Stomach smooth muscle (tissue), 2 donors: Measurements from ENCODE around the gene TES.
A peak's percentile ranks its signal among the peaks of the same experiment; 100 is the strongest.
"Not testable (repeated sequence)": the region's sequence is repeated elsewhere in the genome, so short reads cannot be mapped to it uniquely, and the experiment has no call there.

Experiments
- H3K27ac ChIP-seq: one replicate; pipeline ENCODE4 v1.7.0; 2013; ENCODE audit warnings: mild to moderate bottlenecking, low read length, inconsistent platforms
- H3K27me3 ChIP-seq, 2 donors: one replicate each; pipeline ENCODE4 v1.7.0; 2013; ENCODE audit warnings: low read length in 2 of 2; ENCODE audit not compliant: insufficient read depth in 2 of 2, control insufficient read depth in 1 of 2
- H3K36me3 ChIP-seq, 2 donors: one replicate each; pipeline ENCODE4 v1.7.0; 2013; ENCODE audit warnings: low read length in 2 of 2; ENCODE audit not compliant: control insufficient read depth in 2 of 2, insufficient read depth in 2 of 2
- H3K4me1 ChIP-seq: one replicate; pipeline ENCODE4 v1.7.0; 2013; ENCODE audit warnings: low read length; ENCODE audit not compliant: control insufficient read depth, insufficient read depth
- H3K4me3 ChIP-seq, 2 donors: one replicate each; pipeline ENCODE4 v1.7.0; 2013; ENCODE audit warnings: low read length in 2 of 2
- H3K9ac ChIP-seq, 2 donors: one replicate each; pipeline ENCODE4 v1.7.0; 2013; ENCODE audit warnings: low read length in 2 of 2, mild to moderate bottlenecking in 1 of 2
- H3K9me3 ChIP-seq, 2 donors: one replicate each; pipeline ENCODE4 v1.7.0; 2013; ENCODE audit warnings: low read length in 2 of 2; ENCODE audit not compliant: control insufficient read depth in 2 of 2
- donor health status: healthy.
- donor health status: Pancreatic carcinoma.

The TES gene

DNA sequence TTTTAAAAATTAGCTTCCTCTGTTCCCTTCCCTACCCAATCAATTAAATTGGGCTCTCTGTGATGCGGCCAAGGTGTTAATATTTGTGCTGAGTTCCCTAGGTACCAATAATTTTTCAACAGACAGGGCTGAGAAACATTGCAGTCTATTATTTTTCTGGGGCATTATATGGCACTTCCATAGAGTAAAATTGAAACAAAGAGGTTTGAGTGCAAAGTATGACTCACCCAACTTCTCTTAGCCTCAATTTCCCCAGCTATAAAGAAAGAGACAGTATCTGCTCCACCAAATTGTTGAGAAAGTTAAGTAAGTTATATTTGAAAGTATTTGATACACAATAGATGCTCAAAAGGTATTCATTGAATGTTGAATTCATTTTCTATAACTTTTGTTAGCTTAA is 74.9 kb downstream of the TES start:
- Histone ChIP-seq H3K4me3 (no peak overlapping the region), H3K27ac (no peak overlapping the region), H3K9me3 (no peaks in the 10 kb centered on the region), H3K27me3 (no peaks in the 10 kb centered on the region), H3K4me1 (no peaks in the 10 kb centered on the region), H3K9ac (no peak overlapping the region), H3K36me3 (no peaks in the 10 kb centered on the region)

DNA sequence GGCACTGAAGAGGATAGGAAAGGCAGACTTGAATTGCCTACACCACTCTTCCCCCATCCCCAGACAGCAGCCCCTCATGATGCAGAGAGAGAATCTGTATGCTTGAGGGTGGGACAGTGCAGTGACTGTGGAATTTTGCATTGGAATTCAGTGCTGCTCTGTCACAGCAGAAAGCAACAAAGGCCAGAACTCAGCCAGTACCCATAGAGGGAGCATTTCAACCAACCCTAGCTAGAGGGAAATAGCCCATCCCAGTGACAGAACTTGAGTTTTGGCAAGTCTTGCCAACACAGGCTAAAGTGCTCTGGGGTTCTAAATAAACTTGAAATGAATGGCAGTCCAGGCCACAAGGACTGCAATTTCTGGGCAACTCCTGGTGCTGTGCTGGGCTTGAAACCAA is 80.4 kb downstream of the TES start:
- H3K36me3 ChIP-seq = no peaks in the 10 kb centered on the region
- no peak overlapping the region for H3K4me3 ChIP-seq
- H3K9ac ChIP-seq = no peak overlapping the region
- H3K9me3 ChIP-seq = no peaks in the 10 kb centered on the region
- H3K27ac ChIP-seq = no peak overlapping the region
- H3K4me1 ChIP-seq = peaks cover 5% of the 10 kb centered on the region
- no peaks in the 10 kb centered on the region for H3K27me3 ChIP-seq

DNA sequence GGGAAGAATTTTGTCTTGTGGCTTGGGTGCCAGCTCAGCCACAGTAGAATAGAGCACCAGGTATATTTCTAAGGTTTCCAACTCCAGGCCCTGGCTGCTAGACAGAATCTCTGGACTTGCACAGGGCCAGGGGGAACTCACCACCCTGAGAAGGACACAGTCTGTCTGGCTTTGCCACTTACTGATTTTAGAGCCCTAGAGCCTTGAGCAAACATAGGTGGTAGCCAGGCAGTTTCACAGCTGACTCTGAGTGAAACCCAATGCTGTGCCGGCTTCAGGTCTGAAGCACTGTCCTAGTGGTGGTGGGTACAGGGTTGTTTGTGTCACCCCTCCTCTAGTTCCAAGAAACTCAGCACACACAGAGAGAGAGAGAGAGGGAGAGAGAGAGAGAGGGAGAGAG is 81.6 kb downstream of the TES start:
- H3K4me1 ChIP-seq = peaks cover 5% of the 10 kb centered on the region
- no peak overlapping the region for H3K27ac ChIP-seq
- no peaks in the 10 kb centered on the region for H3K27me3 ChIP-seq
- no peaks in the 10 kb centered on the region for H3K9me3 ChIP-seq
- H3K4me3 ChIP-seq = no peak overlapping the region
- no peak overlapping the region for H3K9ac ChIP-seq
- H3K36me3 ChIP-seq = no peaks in the 10 kb centered on the region

DNA sequence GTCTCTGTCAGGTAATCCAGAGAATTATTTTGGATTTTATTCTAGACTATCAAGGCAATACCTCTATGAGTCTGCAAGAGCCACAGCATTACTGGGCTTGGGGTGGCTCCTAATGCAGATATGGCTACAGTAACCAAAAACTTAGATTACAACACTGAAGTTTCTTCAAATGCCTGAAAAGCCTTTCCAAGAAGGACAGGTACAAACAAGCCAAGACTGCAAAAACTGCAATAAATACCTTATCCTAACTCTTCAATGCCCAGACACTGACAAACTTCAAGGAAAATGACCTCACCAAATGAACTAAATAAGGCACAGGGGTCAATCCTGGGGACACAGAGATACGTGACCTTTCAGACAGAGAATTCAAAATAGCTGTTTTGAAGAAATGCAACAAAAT is 82.0 kb downstream of the TES start:
- H3K36me3 ChIP-seq = no peaks in the 10 kb centered on the region
- no peak overlapping the region for H3K27ac ChIP-seq
- peaks cover 5% of the 10 kb centered on the region for H3K4me1 ChIP-seq
- no peaks in the 10 kb centered on the region for H3K27me3 ChIP-seq
- no peaks in the 10 kb centered on the region for H3K9me3 ChIP-seq
- no peak overlapping the region for H3K9ac ChIP-seq
- H3K4me3 ChIP-seq = no peak overlapping the region

DNA sequence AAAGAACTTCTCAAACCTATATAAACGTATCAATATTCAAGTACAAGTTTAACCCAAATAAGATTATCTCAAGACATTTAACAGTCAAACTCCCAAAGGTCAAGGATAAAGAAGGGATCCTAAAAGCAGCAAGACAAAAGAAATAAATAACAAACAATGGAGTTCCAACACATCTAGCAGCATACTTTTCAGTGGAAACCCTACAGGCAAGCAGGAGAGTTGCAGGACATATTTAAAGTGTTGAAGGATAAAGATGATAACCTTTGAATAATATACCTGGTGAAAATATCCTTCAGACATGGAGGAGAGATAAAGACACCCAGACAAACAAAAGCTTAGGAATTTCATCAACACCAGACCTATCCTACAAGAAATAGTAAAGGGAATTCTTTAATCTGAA is 82.8 kb downstream of the TES start:
- no peak overlapping the region for H3K4me3 ChIP-seq
- no peaks in the 10 kb centered on the region for H3K9me3 ChIP-seq
- H3K36me3 ChIP-seq = no peaks in the 10 kb centered on the region
- H3K27ac ChIP-seq = no peak overlapping the region
- H3K9ac ChIP-seq = no peak overlapping the region
- H3K27me3 ChIP-seq = no peaks in the 10 kb centered on the region
- H3K4me1 ChIP-seq = peaks cover 5% of the 10 kb centered on the region

DNA sequence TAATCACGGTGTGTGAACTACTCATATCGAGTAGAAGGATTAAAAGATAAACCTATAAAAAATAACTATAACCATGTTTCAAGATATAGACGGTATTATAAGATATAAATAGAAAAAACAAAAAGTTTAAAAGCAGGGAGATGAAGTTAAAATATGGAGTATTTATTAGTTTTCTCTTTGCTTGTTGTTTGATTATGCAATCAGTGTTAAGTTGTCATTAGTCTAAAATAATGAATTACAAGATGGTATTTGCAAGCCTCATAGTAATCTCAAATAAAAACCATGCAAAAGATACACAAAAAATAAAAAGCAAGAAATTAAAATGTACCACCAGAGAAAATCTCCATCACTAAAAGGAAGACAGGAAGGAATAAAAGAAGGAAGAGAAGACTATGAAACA is 83.3 kb downstream of the TES start:
- no peaks in the 10 kb centered on the region for H3K9me3 ChIP-seq

DNA sequence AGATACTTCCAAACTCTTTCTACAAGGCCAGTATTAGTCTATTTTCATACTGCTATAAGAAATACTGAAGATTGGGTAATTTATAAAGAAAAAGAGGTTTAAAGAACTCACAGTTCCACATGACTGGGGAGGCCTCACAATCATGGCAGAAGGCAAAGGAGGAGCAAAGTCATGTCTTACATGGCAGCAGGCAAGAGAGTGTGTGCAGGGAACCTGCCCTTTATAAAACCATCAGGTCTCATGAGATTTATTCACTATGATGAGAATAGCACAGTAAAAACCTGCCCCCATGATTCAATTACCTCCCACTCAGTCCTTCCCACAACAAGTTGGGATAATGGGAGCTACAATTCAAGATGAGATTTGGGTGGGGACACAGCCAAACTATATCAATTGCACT is 85.6 kb downstream of the TES start:
- H3K4me3 ChIP-seq, H3K9me3 ChIP-seq, H3K36me3 ChIP-seq, H3K4me1 ChIP-seq, H3K27ac ChIP-seq, H3K27me3 ChIP-seq, H3K9ac ChIP-seq: not testable (repeated sequence)

More for the DNA sequence above, 83.3 kb downstream of the TES start:
- H3K36me3 ChIP-seq = no peaks in the 10 kb centered on the region
- H3K9ac ChIP-seq = no peak overlapping the region
- no peaks in the 10 kb centered on the region for H3K27me3 ChIP-seq
- H3K27ac ChIP-seq = no peak overlapping the region
- H3K4me1 ChIP-seq = peaks cover 5% of the 10 kb centered on the region
- no peak overlapping the region for H3K4me3 ChIP-seq

DNA sequence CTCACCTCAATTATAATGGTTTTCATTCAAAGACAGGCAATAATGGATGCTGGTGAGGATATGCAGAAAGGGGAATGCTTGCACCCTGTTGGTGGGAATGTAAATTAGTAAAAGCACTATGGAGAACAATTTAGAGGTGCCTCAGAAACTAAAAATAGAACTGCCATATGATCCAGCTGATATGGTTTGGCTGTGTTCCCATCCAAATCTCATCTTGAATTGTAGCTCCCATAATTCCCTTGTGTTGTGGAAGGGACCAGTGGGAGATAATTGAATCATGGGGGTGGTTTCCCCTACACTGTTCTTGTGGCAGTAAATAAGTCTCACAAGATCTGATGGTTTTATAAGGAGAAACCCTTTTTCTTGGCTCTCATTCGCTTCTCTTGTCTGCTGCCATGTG is 87.7 kb downstream of the TES start:
- Histone ChIP-seq H3K36me3 (no peaks in the 10 kb centered on the region), H3K27ac (no peak overlapping the region), H3K4me1 (no peaks in the 10 kb centered on the region), H3K4me3 (no peak overlapping the region), H3K9me3 (no peaks in the 10 kb centered on the region), H3K9ac (no peak overlapping the region), H3K27me3 (no peaks in the 10 kb centered on the region)

DNA sequence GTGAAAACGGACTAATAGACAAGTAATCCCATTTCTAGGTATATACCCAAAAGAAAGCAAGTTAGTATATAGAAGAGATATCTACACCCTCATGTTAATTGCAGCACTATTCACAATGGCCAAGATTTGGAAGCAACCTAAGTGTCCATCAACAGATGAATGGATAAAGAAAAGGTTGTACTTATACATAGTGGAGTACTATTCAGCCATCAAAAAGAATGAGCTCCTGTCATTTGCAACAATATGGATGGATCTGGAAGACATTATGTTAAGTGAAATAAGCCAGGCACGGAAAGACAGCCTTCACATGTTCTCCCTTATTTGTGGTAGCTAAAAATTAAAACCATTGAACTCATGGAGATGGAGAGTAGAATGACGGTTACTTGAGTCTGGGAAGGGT is 88.2 kb downstream of the TES start:
- no peak overlapping the region for H3K27ac ChIP-seq
- H3K27me3 ChIP-seq = no peaks in the 10 kb centered on the region
- H3K9me3 ChIP-seq = no peaks in the 10 kb centered on the region
- no peaks in the 10 kb centered on the region for H3K4me1 ChIP-seq
- no peak overlapping the region for H3K4me3 ChIP-seq
- no peaks in the 10 kb centered on the region for H3K36me3 ChIP-seq
- H3K9ac ChIP-seq = no peak overlapping the region

DNA sequence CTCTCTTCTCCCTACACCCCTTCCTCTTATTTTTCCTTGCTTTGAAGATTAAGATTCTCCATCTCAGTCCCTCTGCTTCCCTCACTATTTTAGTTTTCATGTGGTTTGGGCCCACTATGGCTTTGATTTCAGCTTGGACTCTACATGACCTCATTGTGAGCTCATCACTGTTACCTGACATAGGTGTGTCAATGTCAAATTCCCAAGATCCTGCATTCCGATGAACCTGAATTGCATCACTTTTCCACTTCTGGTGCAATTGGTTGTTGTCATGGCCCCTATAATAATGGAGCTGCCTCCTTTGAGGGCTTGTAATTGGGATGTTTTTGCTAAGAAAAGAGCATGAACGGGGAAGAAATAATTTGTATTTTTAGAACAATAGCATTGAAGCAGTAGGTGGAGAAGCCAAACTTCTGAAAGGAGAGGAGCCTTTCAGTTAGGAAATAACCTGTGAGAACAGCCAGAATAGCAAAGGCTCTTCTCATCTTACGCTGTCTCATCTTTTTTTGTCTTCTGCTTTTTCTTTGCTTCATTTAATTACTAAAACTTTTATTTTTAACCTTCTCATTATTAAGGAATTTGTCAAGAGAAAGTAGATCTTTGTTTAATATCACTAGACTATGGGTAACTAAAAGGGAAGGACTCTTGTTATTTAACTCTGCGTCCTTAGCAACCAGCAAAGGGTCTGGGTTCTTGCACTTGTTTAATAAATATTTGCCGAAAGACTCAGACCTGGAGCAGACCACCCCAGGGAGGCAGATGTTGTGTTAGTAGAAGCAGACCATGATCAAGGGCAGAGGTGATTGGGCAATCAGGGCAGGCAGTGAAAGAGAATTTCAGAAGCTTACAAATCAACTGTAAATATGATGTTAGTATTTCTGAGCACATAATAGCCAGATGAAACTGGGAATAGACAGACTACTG is 95.4 kb downstream of the TES start:
- peaks cover 6% of the 10 kb centered on the region for H3K4me1 ChIP-seq
- no peaks in the 10 kb centered on the region for H3K27me3 ChIP-seq
- H3K27ac ChIP-seq = peak overlapping the region; percentile 60
- no peaks in the 10 kb centered on the region for H3K9me3 ChIP-seq
- no peaks in the 10 kb centered on the region for H3K36me3 ChIP-seq
- H3K4me3 ChIP-seq = peak overlapping the region in 1 of 2 donors; percentile 31
- peak overlapping the region in 1 of 2 donors; percentile 30 for H3K9ac ChIP-seq

DNA sequence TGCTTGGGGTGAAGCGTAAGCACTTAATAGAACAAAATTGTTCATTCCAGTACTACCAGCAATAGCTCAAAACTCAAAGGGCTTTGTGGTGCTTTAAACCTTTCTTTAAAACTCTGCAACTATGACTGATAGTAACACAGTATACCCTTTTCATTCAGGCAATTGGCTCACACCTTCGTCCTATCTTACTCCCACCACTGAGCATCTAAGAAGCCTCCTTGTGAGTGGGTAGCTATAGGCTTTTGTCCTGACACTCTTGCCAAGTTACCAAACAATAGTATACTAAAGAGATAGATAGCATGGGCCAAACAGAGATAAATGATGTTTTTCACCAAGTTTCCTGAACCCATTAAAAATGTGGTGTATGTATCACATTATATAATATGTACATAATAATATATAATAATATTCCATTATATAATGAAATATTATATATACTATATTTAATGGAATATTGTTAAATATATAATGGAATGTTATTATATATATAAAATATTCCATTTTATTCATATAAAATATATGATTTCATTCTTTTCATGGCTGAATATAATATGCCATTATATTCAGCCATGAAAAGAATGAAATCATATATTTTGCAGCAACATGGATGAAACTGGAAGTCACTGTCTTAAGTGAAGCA is 96.2 kb downstream of the TES start:
- Histone ChIP-seq H3K9ac (no peak overlapping the region), H3K36me3 (no peaks in the 10 kb centered on the region), H3K27me3 (no peaks in the 10 kb centered on the region), H3K27ac (peak overlapping the region; percentile 60), H3K4me1 (peaks cover 6% of the 10 kb centered on the region), H3K4me3 (peak overlapping the region in 1 of 2 donors; percentile 31), H3K9me3 (no peaks in the 10 kb centered on the region)
